Mucosa of stomach (tissue), 1 donor: ENCODE results near the gene MAPKAP1.
A peak's percentile ranks its signal among the peaks of the same experiment; 100 is the strongest.

Experiments
- H3K27me3 ChIP-seq: one replicate; pipeline ENCODE4 v1.7.0; 2013; ENCODE audit warnings: mild to moderate bottlenecking, low read length; ENCODE audit not compliant: control insufficient read depth, insufficient read depth
- H3K36me3 ChIP-seq: one replicate; pipeline ENCODE4 v1.7.0; 2013; ENCODE audit warnings: low read length; ENCODE audit not compliant: control insufficient read depth, insufficient read depth
- H3K4me1 ChIP-seq: one replicate; pipeline ENCODE4 v1.7.0; 2013; ENCODE audit warnings: mild to moderate bottlenecking, low read length; ENCODE audit not compliant: control insufficient read depth, insufficient read depth
- H3K4me3 ChIP-seq: one replicate; pipeline ENCODE4 v1.7.0; 2013; ENCODE audit warnings: low read length
- H3K9ac ChIP-seq: one replicate; pipeline ENCODE4 v1.7.0; 2013; ENCODE audit warnings: mild to moderate bottlenecking, low read length, moderate library complexity
- H3K9me3 ChIP-seq: one replicate; pipeline ENCODE4 v1.7.0; 2013; ENCODE audit warnings: mild to moderate bottlenecking, low read length, moderate library complexity; ENCODE audit not compliant: control insufficient read depth
- donor health status: Pancreatic carcinoma.

The MAPKAP1 gene

GRCh38 chr9:125746774-125747052 is 39.7 kb upstream of the MAPKAP1 start:
- Histone ChIP-seq H3K4me3 (no peak overlapping the region), H3K36me3 (no peaks in the 10 kb centered on the region), H3K4me1 (peaks cover 10% of the 10 kb centered on the region), H3K27me3 (no peaks in the 10 kb centered on the region), H3K9me3 (no peaks in the 10 kb centered on the region), H3K9ac (no peak overlapping the region)

GRCh38 chr9:125746017-125746773 is 39.2 kb upstream of the MAPKAP1 start:
- no peaks in the 10 kb centered on the region for H3K27me3 ChIP-seq
- no peaks in the 10 kb centered on the region for H3K9me3 ChIP-seq
- H3K9ac ChIP-seq: no peak overlapping the region
- H3K4me1 ChIP-seq: peaks cover 10% of the 10 kb centered on the region
- peak overlapping the region; percentile 31 for H3K4me3 ChIP-seq
- no peaks in the 10 kb centered on the region for H3K36me3 ChIP-seq

GRCh38 chr9:125745682-125746016 is 38.6 kb upstream of the MAPKAP1 start:
- peaks cover 10% of the 10 kb centered on the region for H3K4me1 ChIP-seq
- H3K4me3 ChIP-seq: peak overlapping the region; percentile 31
- H3K36me3 ChIP-seq: no peaks in the 10 kb centered on the region
- no peaks in the 10 kb centered on the region for H3K9me3 ChIP-seq
- H3K9ac ChIP-seq: no peak overlapping the region
- H3K27me3 ChIP-seq: no peaks in the 10 kb centered on the region

- Histone ChIP-seq H3K4me3 (no peak overlapping the region), H3K9me3 (no peaks in the 10 kb centered on the region), H3K4me1 (peaks cover 10% of the 10 kb centered on the region), H3K9ac (no peak overlapping the region), H3K36me3 (no peaks in the 10 kb centered on the region), H3K27me3 (no peaks in the 10 kb centered on the region)
Observed at GRCh38 chr9:125745018-125745417, 38.0 kb upstream of the MAPKAP1 start.

GRCh38 chr9:125744616-125745015 is 37.6 kb upstream of the MAPKAP1 start:
- no peak overlapping the region for H3K9ac ChIP-seq
- no peaks in the 10 kb centered on the region for H3K36me3 ChIP-seq
- peaks cover 9% of the 10 kb centered on the region for H3K4me1 ChIP-seq
- no peaks in the 10 kb centered on the region for H3K27me3 ChIP-seq
- no peaks in the 10 kb centered on the region for H3K9me3 ChIP-seq
- no peak overlapping the region for H3K4me3 ChIP-seq

GRCh38 chr9:125743682-125744428 is 36.8 kb upstream of the MAPKAP1 start:
- Histone ChIP-seq H3K4me3 (no peak overlapping the region), H3K4me1 (peaks cover 5% of the 10 kb centered on the region), H3K9me3 (no peaks in the 10 kb centered on the region), H3K9ac (no peak overlapping the region), H3K27me3 (no peaks in the 10 kb centered on the region), H3K36me3 (no peaks in the 10 kb centered on the region)

GRCh38 chr9:125742657-125743056 is 35.6 kb upstream of the MAPKAP1 start:
- Histone ChIP-seq H3K9ac (no peak overlapping the region), H3K4me1 (peaks cover 5% of the 10 kb centered on the region), H3K36me3 (no peaks in the 10 kb centered on the region), H3K4me3 (no peak overlapping the region), H3K27me3 (no peaks in the 10 kb centered on the region), H3K9me3 (no peaks in the 10 kb centered on the region)

GRCh38 chr9:125739436-125739835 is 32.4 kb upstream of the MAPKAP1 start:
- H3K9ac ChIP-seq: no peak overlapping the region
- no peaks in the 10 kb centered on the region for H3K9me3 ChIP-seq
- no peak overlapping the region for H3K4me3 ChIP-seq
- H3K27me3 ChIP-seq: no peaks in the 10 kb centered on the region
- H3K36me3 ChIP-seq: no peaks in the 10 kb centered on the region
- no peaks in the 10 kb centered on the region for H3K4me1 ChIP-seq

GRCh38 chr9:125732562-125732961 is 25.6 kb upstream of the MAPKAP1 start:
- no peaks in the 10 kb centered on the region for H3K27me3 ChIP-seq
- no peaks in the 10 kb centered on the region for H3K9me3 ChIP-seq
- H3K4me3 ChIP-seq: no peak overlapping the region

GRCh38 chr9:125730168-125730567 is 23.2 kb upstream of the MAPKAP1 start:
- Histone ChIP-seq H3K36me3 (no peaks in the 10 kb centered on the region), H3K9ac (no peak overlapping the region), H3K4me1 (no peaks in the 10 kb centered on the region), H3K4me3 (no peak overlapping the region), H3K9me3 (no peaks in the 10 kb centered on the region), H3K27me3 (no peaks in the 10 kb centered on the region)

More at GRCh38 chr9:125732562-125732961, 25.6 kb upstream of the MAPKAP1 start:
- Histone ChIP-seq H3K36me3 (no peaks in the 10 kb centered on the region), H3K4me1 (no peaks in the 10 kb centered on the region), H3K9ac (no peak overlapping the region)

GRCh38 chr9:125726456-125727132 is 19.6 kb upstream of the MAPKAP1 start:
- Histone ChIP-seq H3K4me1 (no peaks in the 10 kb centered on the region), H3K9me3 (no peaks in the 10 kb centered on the region), H3K36me3 (no peaks in the 10 kb centered on the region), H3K4me3 (no peak overlapping the region), H3K27me3 (no peaks in the 10 kb centered on the region), H3K9ac (no peak overlapping the region)

GRCh38 chr9:125707472-125707804 is 430 bp upstream of the MAPKAP1 start:
- Histone ChIP-seq H3K4me1 (peaks cover 14% of the 10 kb centered on the region), H3K4me3 (peak overlapping the region; percentile 68), H3K36me3 (no peaks in the 10 kb centered on the region), H3K9me3 (no peaks in the 10 kb centered on the region), H3K9ac (peak overlapping the region; percentile 85), H3K27me3 (no peaks in the 10 kb centered on the region)
